Measurements from ENCODE around the gene CKMT2.

Gene CKMT2

GRCh38 chr5:81308836-81309235 is 75.7 kb downstream of the CKMT2 start:
- DNase-seq (ENCODE audit: low read depth) = no peak

GRCh38 chr5:81310402-81311063 is 77.4 kb downstream of the CKMT2 start:
- DNase-seq (ENCODE audit: low read depth) = no peak

DNA sequence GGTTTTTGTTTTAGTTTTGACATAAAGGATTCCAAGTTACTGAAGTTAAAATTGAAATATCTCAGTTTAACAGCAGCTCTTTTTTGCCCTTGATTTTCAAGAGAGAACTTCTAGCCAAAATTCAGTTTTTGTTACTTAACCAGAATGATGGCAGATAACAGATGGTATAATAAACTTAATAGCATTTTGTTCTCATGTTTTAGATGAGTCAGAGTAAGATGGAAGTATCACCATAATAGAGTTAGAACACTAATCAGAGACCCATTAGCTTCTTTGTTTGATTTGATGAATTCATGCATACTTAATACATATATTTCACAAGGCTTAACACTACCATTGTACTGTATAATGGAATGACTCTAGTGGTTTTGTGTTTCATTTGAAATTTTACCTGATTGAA is 80.2 kb downstream of the CKMT2 start:
- DNase-seq (ENCODE audit: low read depth) = no peak

- peak; percentile 55 for DNase-seq (ENCODE audit: low read depth)
These were observed 80.6 kb downstream of the CKMT2 start for GRCh38 chr5:81313686-81314085.

GRCh38 chr5:81314581-81314980 is 81.5 kb downstream of the CKMT2 start:
- no peak for DNase-seq (ENCODE audit: low read depth)

- peak; percentile 78 for DNase-seq (ENCODE audit: low read depth)
These were observed 82.2 kb downstream of the CKMT2 start for GRCh38 chr5:81315336-81315735.

DNA sequence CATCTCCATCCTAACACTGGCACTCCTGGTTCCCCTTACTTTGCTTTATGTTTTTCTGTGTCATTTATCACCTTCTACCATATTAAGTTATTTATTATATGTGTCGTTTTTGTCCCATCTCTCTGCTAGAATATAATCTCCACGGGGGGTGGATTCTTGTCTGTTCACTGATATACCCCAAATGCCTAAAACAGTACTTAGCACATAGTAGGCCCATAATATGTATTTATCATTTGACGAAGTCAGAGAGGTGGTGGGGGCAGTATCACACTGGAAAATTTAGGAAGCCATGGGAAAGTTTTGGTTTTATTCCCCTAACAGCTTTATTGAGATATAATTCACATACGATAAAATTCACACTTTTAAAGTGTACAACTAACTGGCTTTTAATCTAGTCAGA is 82.7 kb downstream of the CKMT2 start:
- DNase-seq (ENCODE audit: low read depth) = no peak
